Kidney epithelial cell (primary cell): ENCODE measurements around the gene DNAH7. TPM values are rescaled to one million over a fixed set of nuclear protein-coding genes. Genes with fewer than 3 reads are reported as not detected.

Experiments used
- DNase-seq: peaks from one replicate; pipeline ENCODE4 v3.0.0-alpha.2; 2010; ENCODE audit warnings: low read depth
- H3K27me3 ChIP-seq: 2 replicates; pipeline ENCODE4 v1.6.0; 2011; ENCODE audit warnings: low read length; ENCODE audit not compliant: control insufficient read depth, insufficient read depth
- H3K36me3 ChIP-seq: 2 replicates; pipeline ENCODE4 v1.5.1; 2011; ENCODE audit warnings: low read length; ENCODE audit not compliant: control insufficient read depth, insufficient read depth
- H3K4me3 ChIP-seq: 2 replicates; pipeline ENCODE4 v1.5.1; 2011; ENCODE audit warnings: low read depth, mild to moderate bottlenecking, control low read depth, low read length
- CTCF ChIP-seq: IDR thresholded peaks from 2 replicates; pipeline ENCODE4 v1.5.1; 2011; ENCODE audit warnings: mild to moderate bottlenecking, moderate library complexity, low read length, control low read depth, inconsistent platforms; ENCODE audit not compliant: insufficient read depth, poor library complexity, severe bottlenecking
- total RNA-seq: library from RNA; depleted of rRNA; stranded (reverse); fragments of >200 nt; gene quantifications from 2 replicates; pipeline ENCODE4 v1.2.3, GENCODE V29; 2015

The DNAH7 gene
- total RNA-seq, 1 donor from 2014 or later = 2.1 TPM

DNA sequence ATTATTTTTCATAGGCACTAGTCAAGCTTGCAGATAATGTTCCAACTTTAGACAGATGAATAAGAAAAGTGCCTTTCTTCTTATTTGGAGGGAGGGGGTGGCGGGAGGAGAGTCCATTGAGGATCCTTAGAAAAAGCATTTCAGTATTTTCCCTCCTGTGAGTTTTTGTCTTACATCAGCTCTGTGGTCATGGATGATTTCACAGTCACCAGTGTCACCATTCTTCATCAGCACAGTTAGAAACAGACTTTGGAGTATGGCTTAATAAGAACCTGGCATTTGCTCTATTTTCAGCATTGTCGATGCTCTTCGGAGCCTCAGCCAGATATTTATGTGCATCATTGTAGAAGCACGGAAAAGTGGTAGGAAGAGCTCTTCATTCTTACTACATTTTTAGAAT is 341.5 kb downstream of the DNAH7 start:
- H3K27me3 ChIP-seq = no peaks in the 10 kb centered on the region
- peaks cover 1% of the 10 kb centered on the region for H3K36me3 ChIP-seq
- no peak for TF ChIP-seq CTCF
- no peak for DNase-seq
- H3K4me3 ChIP-seq = no peak overlapping the region

DNA sequence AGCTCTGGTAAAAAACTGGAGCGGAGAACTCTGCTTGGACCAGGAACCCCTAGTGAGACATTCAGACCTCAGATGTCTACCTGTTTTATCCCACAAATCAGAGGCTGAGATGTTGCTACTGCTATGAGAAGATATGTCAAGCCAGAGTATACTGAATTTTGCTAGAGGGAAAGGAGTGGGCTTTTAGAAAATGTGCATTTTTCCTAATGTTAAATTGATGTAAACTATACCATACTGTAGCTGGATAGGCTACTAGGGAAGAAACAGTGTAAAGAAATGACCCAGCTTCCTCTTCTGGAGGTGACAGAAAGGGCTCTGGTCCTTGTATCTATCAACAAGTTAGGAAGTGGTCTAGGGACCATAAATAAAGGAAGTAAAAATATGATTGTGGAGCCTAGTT is 346.6 kb downstream of the DNAH7 start:
- DNase-seq = no peak
- H3K36me3 ChIP-seq = no peaks in the 10 kb centered on the region
- TF ChIP-seq CTCF = no peak
- H3K4me3 ChIP-seq = no peak overlapping the region
- H3K27me3 ChIP-seq = no peaks in the 10 kb centered on the region

- Histone ChIP-seq H3K27me3 (no peaks in the 10 kb centered on the region), H3K36me3 (no peaks in the 10 kb centered on the region), H3K4me3 (no peak overlapping the region)
- DNase-seq = no peak
- no peak for TF ChIP-seq CTCF
Measured at GRCh38 chr2:195721042-195721441, 347.6 kb downstream of the DNAH7 start.

- Histone ChIP-seq H3K4me3 (no peak overlapping the region), H3K27me3 (no peaks in the 10 kb centered on the region), H3K36me3 (no peaks in the 10 kb centered on the region)
- no peak for TF ChIP-seq CTCF
- no peak for DNase-seq
Measured at GRCh38 chr2:195716466-195716865, 352.2 kb downstream of the DNAH7 start.

GRCh38 chr2:195711478-195711877 is 357.2 kb downstream of the DNAH7 start:
- H3K27me3 ChIP-seq = no peaks in the 10 kb centered on the region
- TF ChIP-seq CTCF = no peak
- no peak for DNase-seq
- no peak overlapping the region for H3K4me3 ChIP-seq
- no peaks in the 10 kb centered on the region for H3K36me3 ChIP-seq
